Neural cell (in vitro differentiated cells): Measurements from ENCODE around the gene ADGRG6.

ENCODE experiments used
- EP300 ChIP-seq: fragments of 450-650 bp; conservative IDR thresholded peaks from 2 replicates; pipeline ENCODE4 v1.6.1; 2014; ENCODE audit warnings: antibody characterized with exemption, mild to moderate bottlenecking, moderate library complexity; ENCODE audit not compliant: poor library complexity, severe bottlenecking
- POLR2AphosphoS5 ChIP-seq: IDR thresholded peaks from 2 replicates; pipeline ENCODE4 v1.6.1; 2012

- no peak for TF ChIP-seq EP300
- TF ChIP-seq POLR2AphosphoS5: no peak
Measured at GRCh38 chr6:142407685-142408273, 106.0 kb downstream of the ADGRG6 start.
